Neuronal stem cell (in vitro differentiated cells): ENCODE data around the gene SV2C.
"Not testable (repeated sequence)": the region's sequence is repeated elsewhere in the genome, so short reads cannot be mapped to it uniquely, and the experiment has no call there.

Source experiments
- DNase-seq: peaks from one replicate; pipeline ENCODE4 v3.0.0-alpha.2; 2013; ENCODE audit warnings: low spot score
- H2AFZ ChIP-seq: one replicate; pipeline ENCODE4 v1.6.1; 2013; ENCODE audit warnings: mild to moderate bottlenecking, low read length, inconsistent platforms
- H2AK5ac ChIP-seq: 2 replicates; pipeline ENCODE4 v1.6.1; 2013; ENCODE audit warnings: low read depth, mild to moderate bottlenecking, inconsistent platforms, low read length, moderate library complexity, mixed read lengths
- H2BK120ac ChIP-seq: 2 replicates; pipeline ENCODE4 v1.6.1; 2013; ENCODE audit warnings: low read depth, mild to moderate bottlenecking, inconsistent platforms, low read length, moderate library complexity, mixed read lengths
- H2BK12ac ChIP-seq: one replicate; pipeline ENCODE4 v1.6.1; 2013; ENCODE audit warnings: low read length, inconsistent platforms
- H2BK15ac ChIP-seq: 2 replicates; pipeline ENCODE4 v1.6.1; 2013; ENCODE audit warnings: mild to moderate bottlenecking, low read length, inconsistent platforms, mixed read lengths
- H2BK5ac ChIP-seq: one replicate; pipeline ENCODE4 v1.6.1; 2013; ENCODE audit warnings: inconsistent platforms, mild to moderate bottlenecking, low read length, moderate library complexity
- H3K14ac ChIP-seq: one replicate; pipeline ENCODE4 v1.6.1; 2013; ENCODE audit warnings: low read length, inconsistent platforms
- H3K18ac ChIP-seq: 2 replicates; pipeline ENCODE4 v1.6.1; 2013; ENCODE audit warnings: low read length, inconsistent platforms
- H3K23ac ChIP-seq: 2 replicates; pipeline ENCODE4 v1.6.1; 2013; ENCODE audit warnings: low read depth, mild to moderate bottlenecking, mixed read lengths, low read length, inconsistent platforms; ENCODE audit not compliant: poor library complexity
- H3K27ac ChIP-seq: replicated peaks from 3 replicates; pipeline ENCODE4 v1.5.1; 2013; ENCODE audit warnings: low read length, inconsistent platforms
- H3K27me3 ChIP-seq, 3 experiments: 2 replicates each; pipeline ENCODE4 v1.6.1; 2013; ENCODE audit warnings: low read length in 3 of 3, mild to moderate bottlenecking in 2 of 3, inconsistent platforms in 1 of 3, low read depth in 1 of 3, mixed read lengths in 1 of 3, moderate library complexity in 1 of 3; ENCODE audit not compliant: control insufficient read depth in 3 of 3, insufficient read depth in 3 of 3
- H3K36me3 ChIP-seq, 2 donors: replicated peaks in 1 of 2; 2 replicates each; pipeline ENCODE4 v1.6.1; 2013; ENCODE audit warnings: low read length in 2 of 2; ENCODE audit not compliant: control insufficient read depth in 2 of 2, insufficient read depth in 2 of 2
- H3K4ac ChIP-seq: 2 replicates; pipeline ENCODE4 v1.6.1; 2013; ENCODE audit warnings: inconsistent platforms, mild to moderate bottlenecking, low read length, moderate library complexity
- H3K4me1 ChIP-seq, 2 donors: 1 replicate in 1 of 2; 2 replicates in 1 of 2; pipeline ENCODE4 v1.6.1; 2013; ENCODE audit warnings: low read length in 2 of 2, low read depth in 1 of 2; ENCODE audit not compliant: control insufficient read depth in 2 of 2, insufficient read depth in 1 of 2
- H3K4me2 ChIP-seq: one replicate; pipeline ENCODE4 v1.6.1; 2013; ENCODE audit warnings: mild to moderate bottlenecking, low read length, inconsistent platforms; ENCODE audit not compliant: insufficient read depth, poor library complexity, severe bottlenecking
- H3K4me3 ChIP-seq, 2 donors: 2 replicates each; pipeline ENCODE4 v1.5.1; 2013; ENCODE audit warnings: low read length in 2 of 2, mild to moderate bottlenecking in 2 of 2, inconsistent platforms in 1 of 2, moderate library complexity in 1 of 2
- H3K79me1 ChIP-seq: one replicate; pipeline ENCODE4 v1.6.1; 2013; ENCODE audit warnings: low read depth, mild to moderate bottlenecking, inconsistent platforms, low read length, moderate library complexity
- H3K9ac ChIP-seq: one replicate; pipeline ENCODE4 v1.6.1; 2013; ENCODE audit warnings: mild to moderate bottlenecking, low read depth, low read length, inconsistent platforms; ENCODE audit not compliant: poor library complexity
- H3K9me3 ChIP-seq, 2 donors: replicated peaks in 1 of 2; 2 replicates each; pipeline versions ENCODE3 to v1.6.1; 2013; ENCODE audit warnings: low read length in 2 of 2, mild to moderate bottlenecking in 2 of 2, inconsistent platforms in 1 of 2, low read depth in 1 of 2, mixed read lengths in 1 of 2, moderate library complexity in 1 of 2; ENCODE audit not compliant: control insufficient read depth in 2 of 2, insufficient read depth in 1 of 2
- H4K8ac ChIP-seq: one replicate; pipeline ENCODE4 v1.6.1; 2013; ENCODE audit warnings: low read depth, mild to moderate bottlenecking, inconsistent platforms, low read length, moderate library complexity
- H4K91ac ChIP-seq: one replicate; pipeline ENCODE4 v1.6.1; 2013; ENCODE audit warnings: low read length, low read depth, mild to moderate bottlenecking, inconsistent platforms; ENCODE audit not compliant: poor library complexity
- WGBS, 2 donors: extraction: QIAGEN DNeasy Blood & Tissue Kit; methylation state at CpG; one replicate each; pipeline ENCODE4 v1.1.7; 2013; ENCODE audit warnings: missing lambda C conversion rate in 2 of 2, mixed read lengths in 1 of 2; ENCODE audit not compliant: insufficient read length in 2 of 2, insufficient replicate concordance in 1 of 2; ENCODE audit errors: extremely low coverage in 2 of 2; 5-methylcytosine and 5-hydroxymethylcytosine counted together

The SV2C gene

DNA sequence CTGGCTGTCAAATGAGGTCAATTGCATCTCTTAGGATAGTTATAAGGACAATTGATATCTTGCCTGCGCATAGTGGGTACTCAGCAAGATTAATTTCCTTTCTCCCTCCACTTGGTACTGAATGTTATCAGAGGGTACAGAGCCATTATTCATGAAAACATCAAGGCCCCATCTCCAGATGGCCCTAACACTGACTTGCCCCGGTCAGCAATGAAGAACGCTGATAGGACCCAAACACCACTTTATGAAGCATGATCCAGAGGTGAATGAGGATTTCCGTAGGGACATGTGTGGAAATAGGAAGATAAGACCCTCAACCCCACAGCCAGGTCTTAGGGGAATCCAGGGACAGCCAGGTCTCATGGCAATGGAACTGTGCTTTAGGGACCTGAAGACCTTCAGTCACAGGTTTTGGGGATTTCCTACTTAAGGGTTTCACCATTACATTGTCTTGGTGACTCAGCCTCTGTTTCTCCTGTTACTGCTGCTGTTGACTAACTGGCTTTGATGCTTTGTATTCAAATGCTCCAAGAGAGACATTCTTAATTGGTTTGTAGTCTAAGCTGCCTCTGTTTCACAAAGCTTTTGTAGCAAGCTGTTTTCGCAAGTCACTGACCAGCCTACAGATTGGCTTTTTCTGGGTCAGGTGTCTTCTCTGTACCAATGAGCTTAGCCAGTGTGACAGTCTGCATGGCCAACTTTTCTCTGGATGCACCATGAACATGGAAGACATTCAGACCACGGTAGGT, 284.6 kb downstream of the SV2C start:
- Histone ChIP-seq H4K8ac (no peak overlapping the region), H3K4ac (no peak overlapping the region), H3K4me3 (no peak overlapping the region), H2BK5ac (no peak overlapping the region), H2AK5ac (no peak overlapping the region), H3K18ac (no peak overlapping the region), H3K14ac (no peak overlapping the region), H3K79me1 (no peaks in the 10 kb centered on the region), H3K9ac (no peak overlapping the region), H4K91ac (no peak overlapping the region), H2BK15ac (no peak overlapping the region), H3K36me3 (no peaks in the 10 kb centered on the region), H2BK12ac (no peak overlapping the region), H3K4me2 (no peak overlapping the region), H3K27me3 (no peaks in the 10 kb centered on the region), H3K23ac (no peak overlapping the region), H3K9me3 (no peaks in the 10 kb centered on the region), H3K4me1 (peaks cover 6 to 16% of the 10 kb centered on the region in 2 donors), H3K27ac (no peak overlapping the region), H2BK120ac (no peak overlapping the region), H2AFZ (no peak overlapping the region)
- WGBS, 2 donors: no CpG with 5 or more reads among the region's 6 CpGs
- no peak for DNase-seq

DNA sequence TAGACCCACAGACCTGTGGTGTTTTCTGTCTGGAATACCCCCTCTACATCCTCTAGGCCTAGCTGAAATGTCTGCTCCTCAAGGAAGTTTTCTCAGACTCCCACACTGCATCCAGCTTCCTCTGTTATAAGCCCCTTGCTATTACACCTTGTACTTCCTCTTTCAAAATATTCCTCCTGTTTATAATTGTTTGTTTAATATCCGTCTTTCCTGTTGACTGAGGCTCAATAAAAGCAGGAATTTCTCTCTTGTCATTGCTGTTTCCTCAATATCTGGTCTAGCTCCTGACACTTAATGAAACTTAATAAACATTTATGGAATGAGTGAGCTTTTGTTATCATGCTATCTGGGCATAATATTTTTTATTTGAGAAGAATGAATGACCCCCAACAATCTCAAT, 285.8 kb downstream of the SV2C start:
- Histone ChIP-seq H3K9ac (no peak overlapping the region), H4K91ac (no peak overlapping the region), H3K23ac (no peak overlapping the region), H3K4me2 (no peak overlapping the region), H2BK120ac (no peak overlapping the region), H3K79me1 (no peaks in the 10 kb centered on the region), H2AFZ (no peak overlapping the region), H3K36me3 (no peaks in the 10 kb centered on the region), H2BK5ac (no peak overlapping the region), H3K9me3 (no peaks in the 10 kb centered on the region), H3K14ac (no peak overlapping the region), H2BK12ac (no peak overlapping the region), H2BK15ac (no peak overlapping the region), H4K8ac (no peak overlapping the region), H3K27me3 (no peaks in the 10 kb centered on the region), H3K18ac (no peak overlapping the region), H2AK5ac (no peak overlapping the region), H3K27ac (no peak overlapping the region), H3K4ac (no peak overlapping the region), H3K4me3 (no peak overlapping the region), H3K4me1 (peaks cover 6 to 13% of the 10 kb centered on the region in 2 donors)
- WGBS, 2 donors: no CpG with 5 or more reads among the region's 1 CpG
- DNase-seq: no peak

DNA sequence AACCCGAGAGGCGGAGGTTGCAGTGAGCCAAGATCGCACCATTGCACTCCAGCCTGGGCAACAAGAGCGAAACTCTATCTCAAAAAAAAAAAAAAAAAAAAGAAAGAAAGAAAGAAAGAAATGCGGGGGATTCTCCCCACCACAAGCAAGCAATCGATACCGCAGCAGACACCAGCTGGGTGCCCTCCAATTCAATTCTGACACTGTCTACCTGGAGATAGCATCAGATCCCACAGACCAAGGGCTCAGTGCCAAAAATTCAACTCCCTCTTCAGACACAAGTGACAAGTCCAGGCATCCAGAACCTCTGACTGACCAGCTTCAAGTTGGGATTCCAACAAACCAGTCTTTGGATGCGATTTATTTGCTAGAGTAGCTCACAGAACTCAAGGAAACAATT, 286.5 kb downstream of the SV2C start:
- H2BK5ac ChIP-seq, H3K18ac ChIP-seq, H3K4me2 ChIP-seq, H3K36me3 ChIP-seq, H3K14ac ChIP-seq, H4K8ac ChIP-seq, H3K9me3 ChIP-seq, H4K91ac ChIP-seq, H3K4ac ChIP-seq, H3K23ac ChIP-seq, H3K79me1 ChIP-seq, H2AFZ ChIP-seq, H2BK15ac ChIP-seq, DNase-seq, H3K9ac ChIP-seq, H3K27me3 ChIP-seq, H3K4me3 ChIP-seq, H2BK12ac ChIP-seq, H2BK120ac ChIP-seq, H2AK5ac ChIP-seq, H3K27ac ChIP-seq: not testable (repeated sequence)
- WGBS, 2 donors: no CpG with 5 or more reads among the region's 8 CpGs
- peaks cover 6 to 11% of the 10 kb centered on the region in 2 donors for H3K4me1 ChIP-seq

DNA sequence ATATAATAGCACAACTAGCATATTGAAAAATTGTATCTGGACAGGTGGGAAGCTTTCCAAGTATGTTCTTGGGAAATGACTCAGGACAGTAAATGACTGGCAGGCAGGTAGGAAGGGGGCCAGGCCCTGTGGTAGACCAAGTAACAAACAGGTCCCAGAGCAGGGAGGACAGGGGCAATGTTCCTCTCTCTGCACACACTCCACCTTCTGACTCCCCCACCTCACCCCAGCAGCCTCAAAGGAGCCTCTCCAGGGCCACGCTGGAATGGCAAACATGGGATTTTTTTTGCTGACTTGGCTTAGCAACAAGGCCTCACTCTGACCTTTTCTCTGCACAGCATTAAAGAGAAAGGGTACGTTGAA, 288.8 kb downstream of the SV2C start:
- Histone ChIP-seq H3K4me3 (peak overlapping the region in 1 of 2 donors; percentile 24), H2AFZ (peak overlapping the region; percentile 88), H3K4ac (no peak overlapping the region), H2BK5ac (peak overlapping the region; percentile 44), H3K9ac (no peak overlapping the region), H3K27me3 (no peaks in the 10 kb centered on the region), H3K4me1 (peaks cover 6 to 11% of the 10 kb centered on the region in 2 donors), H3K4me2 (no peak overlapping the region), H3K14ac (no peak overlapping the region), H4K8ac (no peak overlapping the region), H4K91ac (no peak overlapping the region), H2AK5ac (no peak overlapping the region), H3K27ac (no peak overlapping the region), H3K79me1 (no peaks in the 10 kb centered on the region), H3K18ac (peak overlapping the region; percentile 50), H2BK12ac (no peak overlapping the region), H2BK120ac (no peak overlapping the region), H3K23ac (peak overlapping the region; percentile 46), H3K9me3 (no peaks in the 10 kb centered on the region), H3K36me3 (no peaks in the 10 kb centered on the region), H2BK15ac (no peak overlapping the region)
- WGBS, 2 donors: no CpG with 5 or more reads among the region's 2 CpGs
- no peak for DNase-seq
